Metanephros (tissue), 2 donors: Measurements from ENCODE around the gene CTSS. TPM values are rescaled to one million over a fixed set of nuclear protein-coding genes. Genes with fewer than 3 reads are reported as not detected.

Experiments used
- small RNA-seq: library from RNA; depleted of rRNA; stranded (forward); fragments of <200 nt; gene quantifications from one replicate; pipeline ENCODE3, GENCODE V24; 2014; ENCODE audit warnings: low replicate concordance
- total RNA-seq: library from RNA; depleted of rRNA; stranded (reverse); fragments of >200 nt; gene quantifications from one replicate; pipeline ENCODE4 v1.2.3, GENCODE V29; 2014

Gene CTSS
- 46.1 TPM for total RNA-seq

DNA sequence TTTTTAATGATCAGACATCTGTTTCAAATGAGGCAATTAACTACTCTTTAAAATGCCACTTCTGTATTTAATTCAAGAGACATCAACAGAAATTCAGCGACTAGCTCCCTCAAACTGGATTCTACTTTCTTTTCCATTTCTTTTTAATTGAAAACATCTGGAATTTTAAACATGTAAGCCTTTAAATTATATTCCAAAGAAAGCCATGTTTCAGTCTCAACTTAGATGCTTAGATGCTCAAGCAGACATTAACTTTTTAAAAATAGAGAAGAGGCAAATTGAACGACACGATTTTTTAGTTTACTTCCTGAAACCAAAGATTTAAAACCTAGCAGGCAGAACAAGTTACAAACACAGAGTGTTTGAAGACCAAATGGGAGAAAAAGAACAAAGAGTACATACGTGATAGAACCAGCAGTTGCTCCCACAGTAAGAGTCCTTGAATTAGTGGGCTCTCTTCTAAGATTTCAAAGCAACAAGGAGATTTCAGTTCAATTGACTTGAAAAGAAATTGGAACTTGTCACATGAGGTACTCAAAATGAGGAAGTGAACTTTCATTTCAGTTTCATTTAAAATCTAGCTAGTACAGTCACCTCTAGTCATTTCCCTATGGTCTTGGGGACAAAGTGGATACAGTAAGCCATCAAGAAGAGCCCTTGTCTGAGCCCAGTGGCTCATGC, at the start of gene CTSS:
TSS of gene CTSS (minus strand) at position 483 of the 681 bp plus-strand sequence. CDS start 1,015 bp downstream, outside the sequence.

DNA sequence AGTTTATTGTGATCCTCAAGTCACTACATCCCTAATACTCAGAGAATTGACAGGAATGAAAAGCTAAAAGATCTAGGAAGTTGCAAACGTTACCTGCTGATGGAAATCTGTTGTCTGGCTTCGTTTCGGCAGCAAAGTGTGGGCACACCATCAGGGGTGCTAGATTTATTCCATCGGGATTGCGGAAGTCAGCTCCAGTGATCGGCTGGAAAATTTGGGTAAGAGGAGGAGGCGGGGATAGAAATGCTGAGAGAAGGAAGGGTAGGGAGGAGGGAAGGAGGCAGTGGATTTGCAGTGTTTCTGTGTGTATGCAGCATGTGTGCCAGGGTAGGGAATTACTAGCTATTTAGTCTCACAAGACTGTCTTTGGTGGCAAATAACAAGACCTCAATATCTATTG, 42.5 kb upstream of the CTSS start, which contains the start of gene CTSK:
TSS of gene CTSK (minus strand) at position 140 of the 400 bp plus-strand sequence. CDS start 1,455 bp downstream, outside the sequence.

DNA sequence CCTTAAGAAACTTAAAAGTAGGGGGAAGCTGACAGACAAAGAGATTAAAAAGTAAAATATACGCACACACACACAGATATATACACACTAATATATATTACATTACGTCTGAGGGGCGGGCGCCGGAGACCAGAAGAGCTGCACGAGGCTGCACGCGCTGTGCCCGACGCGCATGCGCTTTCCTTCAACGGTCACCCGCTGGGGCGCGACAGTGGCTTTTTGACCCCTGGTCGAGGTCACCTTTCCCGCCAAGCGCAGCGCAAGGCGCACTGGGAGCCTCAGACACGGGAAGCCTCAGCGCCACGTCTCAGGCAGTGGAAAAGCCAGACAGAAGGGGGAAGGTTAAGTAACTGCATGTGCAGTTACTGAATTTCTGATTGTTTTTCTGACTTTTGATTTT, 44.9 kb downstream of the CTSS start, which contains the start of gene HORMAD1:
TSS of gene HORMAD1 (minus strand) at position 193 of the 400 bp plus-strand sequence. CDS start 1,390 bp downstream, outside the sequence.

DNA sequence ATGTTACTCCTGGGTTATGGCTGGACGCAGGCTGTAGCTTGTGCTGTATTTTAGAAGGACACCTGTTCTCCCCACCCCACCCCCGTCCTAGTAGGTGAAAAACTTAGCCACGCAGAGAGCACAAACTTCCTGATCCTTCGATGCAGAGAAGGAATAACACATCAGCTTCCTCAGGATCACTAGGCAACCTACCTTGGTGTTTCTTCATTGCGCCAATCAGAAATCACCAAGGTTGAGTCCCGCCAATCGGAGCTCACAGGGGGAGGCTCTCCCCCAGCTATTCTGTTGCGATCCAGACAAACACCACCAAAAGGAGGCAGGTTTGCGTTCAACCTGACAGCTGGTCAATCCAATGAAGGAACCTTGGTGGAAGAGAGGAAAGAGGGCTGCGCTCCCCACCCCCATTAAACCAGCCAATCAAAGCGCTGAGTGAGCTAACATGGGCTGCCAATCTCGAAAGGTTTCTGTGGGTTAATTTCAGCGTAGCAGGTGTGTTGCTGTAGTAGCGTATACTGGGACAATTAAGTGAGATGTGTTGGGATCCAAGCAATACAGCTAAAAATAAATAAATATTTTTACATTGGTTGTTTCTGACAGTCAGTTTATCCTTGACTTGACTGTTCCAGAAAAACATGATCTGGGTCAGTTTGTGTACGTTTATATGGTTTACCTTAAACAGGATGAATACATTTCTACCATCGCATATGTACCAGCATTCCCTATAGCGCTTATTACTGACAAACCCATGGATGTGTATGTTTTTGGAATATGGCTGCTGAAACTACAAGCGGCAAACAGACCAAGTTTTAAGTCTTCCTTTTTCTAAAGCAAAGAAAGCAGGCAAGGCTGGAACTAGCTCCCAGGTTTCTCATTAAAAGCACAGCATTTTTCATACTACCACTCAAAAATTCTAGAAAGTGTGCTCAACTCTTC, 68.3 kb downstream of the CTSS start, which contains the start of gene GOLPH3L:
TSS of gene GOLPH3L (minus strand) at position 160 of the 933 bp plus-strand sequence. CDS start 2,316 bp downstream, outside the sequence.

Small RNA genes within 50 kb of the gene (small RNA-seq; reads per million reads assigned to genes)
- gene RNU6-1042P (not detected), gene RNU6-1309P (not detected)

Other genes starting within 250 kb of the CTSS start
- gene ADAMTSL4, start 216.4 kb downstream of the CTSS start, total RNA-seq, result 28.2 TPM
- gene MCL1, start 186.2 kb downstream of the CTSS start, total RNA-seq, result 158 TPM
- gene ENSA, start 136.2 kb downstream of the CTSS start, total RNA-seq, result 82.9 TPM
- 18.8 TPM for gene GOLPH3L, start 68.6 kb downstream of the CTSS start, total RNA-seq
- not detected for gene HORMAD1, start 44.9 kb downstream of the CTSS start, total RNA-seq
- 20.7 TPM for gene CTSK, start 42.5 kb upstream of the CTSS start, total RNA-seq
- 53.2 TPM for gene ARNT, start 110.8 kb upstream of the CTSS start, total RNA-seq
- gene CTXND2, start 121.4 kb upstream of the CTSS start, total RNA-seq, result not detected
- gene SETDB1, start 160.6 kb upstream of the CTSS start, total RNA-seq, result 61.7 TPM
- gene CERS2, start 209.1 kb upstream of the CTSS start, total RNA-seq, result 123 TPM
- 8.5 TPM for gene ANXA9, start 216.5 kb upstream of the CTSS start, total RNA-seq
- 45.6 TPM for gene MINDY1, start 241.1 kb upstream of the CTSS start, total RNA-seq
- gene PRUNE1, start 242.7 kb upstream of the CTSS start, total RNA-seq, result 26.0 TPM